GM19025 (cell line): ENCODE results near the gene PHTF2.
"Not testable (repeated sequence)": the region's sequence is repeated elsewhere in the genome, so short reads cannot be mapped to it uniquely, and the experiment has no call there.

Experiments used
- ATAC-seq: cut with Tn5 transposase; IDR thresholded peaks from one replicate; pipeline ENCODE4 v1.9.1; 2021; ENCODE audit warnings: mild to moderate bottlenecking, low read depth, moderate library complexity; ENCODE audit not compliant: unreplicated experiment

PHTF2 gene

DNA sequence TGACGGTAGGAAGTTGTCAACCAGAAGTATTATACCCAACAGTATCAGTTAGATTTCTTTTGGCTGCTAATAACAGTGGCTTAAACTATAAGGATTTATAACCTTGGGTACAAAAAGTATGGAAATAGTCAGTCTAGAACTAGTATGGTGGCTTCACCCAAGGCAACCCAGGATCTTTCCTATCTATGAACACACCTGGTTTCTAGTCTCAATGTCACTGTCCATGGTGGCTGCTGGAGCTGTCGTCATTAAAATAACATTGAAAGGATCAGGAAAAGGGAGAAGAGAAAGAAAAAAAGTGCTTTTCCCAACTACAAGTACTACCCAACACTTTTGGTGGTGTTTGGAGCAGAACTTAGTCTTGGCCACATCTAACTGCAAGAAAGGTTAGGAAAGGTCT is 27.7 kb downstream of the PHTF2 start:
- ATAC-seq, result no peak

DNA sequence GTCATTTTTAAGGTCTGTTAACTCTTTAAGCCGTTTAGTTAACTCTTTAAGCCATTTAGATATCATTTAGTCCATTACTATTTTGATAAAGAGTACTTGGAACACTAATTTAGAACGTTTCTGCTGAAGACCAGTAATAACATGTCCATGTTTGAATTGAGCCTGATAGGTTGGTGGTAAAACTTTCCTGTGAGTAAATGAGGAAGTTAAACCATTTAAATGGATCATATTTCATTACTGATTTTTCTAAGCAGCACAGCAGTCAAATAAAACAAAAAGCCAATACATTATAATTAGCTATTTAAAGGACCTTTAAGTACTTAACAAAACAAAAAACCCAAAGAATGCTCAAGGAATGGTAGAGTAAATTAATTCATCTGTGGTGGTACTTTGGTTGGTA is 29.4 kb downstream of the PHTF2 start:
- no peak for ATAC-seq

DNA sequence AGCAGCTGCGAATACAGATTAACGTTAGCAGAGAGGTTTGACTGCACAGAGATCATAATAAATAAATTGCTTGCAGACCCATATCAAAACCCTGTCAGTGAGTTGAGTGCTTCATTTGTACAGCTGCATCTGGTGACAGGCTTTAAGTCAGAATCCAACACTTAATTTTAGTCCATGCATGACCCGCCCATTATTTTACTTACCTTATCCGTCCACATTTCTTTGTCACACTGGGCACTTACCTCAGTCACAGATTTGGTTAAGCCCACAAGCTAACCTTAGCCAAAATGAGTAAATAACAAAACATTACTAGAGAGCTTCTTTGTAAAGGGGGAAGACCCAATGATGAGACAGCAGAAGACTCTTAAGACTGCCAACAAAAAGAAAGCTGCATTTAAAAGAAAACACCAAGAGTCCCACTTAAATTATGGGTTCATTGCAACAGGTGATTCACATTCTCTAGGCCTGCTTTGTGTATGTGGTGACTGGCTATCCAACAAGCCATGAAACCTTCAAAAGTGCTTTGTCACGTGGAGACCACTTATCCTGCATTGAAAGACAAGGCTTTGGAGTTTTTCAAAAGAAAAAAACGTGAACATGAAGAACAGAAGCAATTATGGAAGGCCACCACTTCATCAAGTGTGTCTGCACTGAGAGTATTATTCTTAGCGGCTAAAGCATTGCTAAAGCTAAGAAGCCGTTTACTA is 32.2 kb downstream of the PHTF2 start:
- ATAC-seq, result no peak

- no peak for ATAC-seq
Observed at GRCh38 chr7:77831481-77831880, 32.9 kb downstream of the PHTF2 start.

DNA sequence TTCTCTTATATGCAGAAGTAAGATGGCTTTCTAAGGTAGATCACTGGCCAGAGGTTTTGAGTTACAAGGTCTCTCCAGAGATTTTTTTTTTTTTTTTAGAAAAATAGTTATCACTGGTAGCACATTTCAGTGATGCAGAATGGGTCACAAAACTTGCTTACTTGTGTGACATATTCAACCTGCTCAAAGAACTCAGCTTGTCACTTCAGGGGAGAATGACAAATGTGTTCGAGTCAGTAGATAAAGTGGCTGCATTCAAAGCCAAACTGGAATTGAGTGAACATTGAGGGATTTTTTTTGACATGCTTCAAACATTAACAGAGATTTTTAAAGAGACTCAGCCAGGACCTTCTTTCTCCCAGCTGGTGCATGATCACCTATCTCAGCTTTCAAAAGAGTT is 33.4 kb downstream of the PHTF2 start:
- no peak for ATAC-seq

- no peak for ATAC-seq
Observed at GRCh38 chr7:77833136-77833535, 34.6 kb downstream of the PHTF2 start.

GRCh38 chr7:77836425-77836824 is 37.9 kb downstream of the PHTF2 start:
- ATAC-seq, result not testable (repeated sequence)

DNA sequence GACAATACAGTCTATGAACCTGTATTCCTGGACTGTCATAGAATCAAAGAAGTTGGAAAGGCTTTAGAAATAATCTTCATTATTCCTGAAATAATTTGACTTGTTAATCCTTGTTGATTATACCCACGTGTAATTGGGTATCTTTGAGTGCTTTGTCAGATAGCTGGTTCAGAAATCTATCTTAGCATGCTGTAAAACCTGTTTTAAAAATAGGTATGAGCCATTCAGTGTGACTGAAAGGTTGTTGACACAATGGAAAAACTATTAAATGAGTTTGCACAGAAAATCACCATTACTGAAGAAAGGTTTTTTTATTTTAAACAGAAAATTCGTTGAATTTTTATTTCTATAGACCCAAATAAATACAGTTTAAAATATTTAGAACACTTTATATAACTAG is 38.7 kb downstream of the PHTF2 start:
- ATAC-seq, result no peak

DNA sequence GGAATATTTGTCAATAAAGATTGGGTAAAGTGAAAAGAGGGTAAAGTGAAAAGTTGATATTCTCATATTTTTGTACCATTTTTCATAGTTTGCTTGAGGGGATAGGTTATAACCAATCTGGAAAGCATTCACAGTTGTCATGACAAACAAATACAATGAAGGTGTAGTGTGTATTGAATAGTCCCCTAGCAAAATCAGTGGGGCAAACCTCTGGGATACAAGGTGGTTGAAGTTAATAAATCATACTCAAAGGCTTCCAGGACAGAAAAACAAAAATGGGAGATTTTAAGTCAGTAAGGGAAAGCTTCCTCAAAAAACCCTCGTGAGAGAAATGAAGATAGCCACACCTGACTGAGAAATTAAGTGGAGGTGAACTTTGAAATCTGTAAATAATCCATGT is 39.4 kb downstream of the PHTF2 start:
- ATAC-seq, result no peak

GRCh38 chr7:77838929-77839491 is 40.4 kb downstream of the PHTF2 start:
- ATAC-seq, result no peak

- ATAC-seq, result no peak
Observed at GRCh38 chr7:77839919-77840318, 41.3 kb downstream of the PHTF2 start.

DNA sequence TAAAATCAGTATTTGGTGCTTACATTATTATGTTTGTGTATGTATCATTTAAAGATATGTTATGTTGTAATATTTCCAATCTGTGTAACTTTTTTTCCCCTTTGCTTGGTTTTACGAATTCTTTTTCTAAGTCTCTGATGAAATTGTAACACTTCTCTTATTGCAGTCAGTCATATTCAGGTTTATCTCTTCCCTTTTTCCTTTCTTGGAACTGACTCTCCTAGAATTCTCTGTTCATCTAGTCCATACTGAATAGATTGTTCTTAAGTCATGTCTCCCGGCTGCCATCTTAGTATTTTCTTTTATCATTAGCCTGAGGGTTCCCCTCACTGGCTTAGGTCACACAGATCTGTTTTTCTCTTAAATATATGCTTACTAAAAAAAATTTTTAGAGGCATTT is 44.6 kb downstream of the PHTF2 start:
- no peak for ATAC-seq

DNA sequence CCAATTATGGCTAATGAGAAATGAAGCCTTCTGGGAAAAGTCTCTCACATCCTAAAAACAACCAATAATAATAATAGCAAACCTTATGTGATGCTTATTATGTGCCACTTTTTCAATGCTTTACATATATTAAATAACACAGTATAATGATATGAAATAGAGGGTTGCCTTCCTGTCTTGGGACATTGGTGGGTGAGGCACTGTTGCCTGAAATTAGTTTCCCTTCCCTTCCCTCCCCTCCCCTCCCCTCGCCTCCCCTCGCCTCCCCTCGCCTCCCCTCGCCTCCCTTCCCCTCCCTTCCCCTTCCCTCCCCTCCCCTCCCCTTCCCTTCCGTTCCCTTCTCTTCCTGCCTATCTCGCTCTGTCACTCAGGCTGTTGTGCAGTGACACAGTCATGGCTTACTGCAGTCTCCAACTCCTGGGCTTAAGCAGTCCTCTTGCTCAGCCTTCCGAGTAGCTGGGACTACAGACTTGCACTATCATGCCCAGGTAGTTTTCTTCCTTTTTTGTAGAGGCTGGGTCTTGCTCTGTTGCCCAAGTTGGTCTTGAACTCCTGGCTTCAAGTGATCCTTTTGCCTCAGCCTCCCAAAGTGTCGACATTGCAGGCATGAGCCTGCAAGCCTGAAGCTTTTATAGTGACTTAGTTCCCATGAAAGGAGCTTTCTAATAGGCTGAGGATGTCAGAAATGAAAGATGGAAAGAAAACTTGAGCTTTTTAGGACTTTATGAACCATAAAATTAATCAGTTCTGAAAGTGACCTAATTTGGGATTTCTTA is 47.9 kb downstream of the PHTF2 start:
- no peak for ATAC-seq

- ATAC-seq, result no peak
Observed at GRCh38 chr7:77855371-77856083, 57.0 kb downstream of the PHTF2 start.

- ATAC-seq, result no peak
Observed at GRCh38 chr7:77858278-77858677, 59.7 kb downstream of the PHTF2 start.

DNA sequence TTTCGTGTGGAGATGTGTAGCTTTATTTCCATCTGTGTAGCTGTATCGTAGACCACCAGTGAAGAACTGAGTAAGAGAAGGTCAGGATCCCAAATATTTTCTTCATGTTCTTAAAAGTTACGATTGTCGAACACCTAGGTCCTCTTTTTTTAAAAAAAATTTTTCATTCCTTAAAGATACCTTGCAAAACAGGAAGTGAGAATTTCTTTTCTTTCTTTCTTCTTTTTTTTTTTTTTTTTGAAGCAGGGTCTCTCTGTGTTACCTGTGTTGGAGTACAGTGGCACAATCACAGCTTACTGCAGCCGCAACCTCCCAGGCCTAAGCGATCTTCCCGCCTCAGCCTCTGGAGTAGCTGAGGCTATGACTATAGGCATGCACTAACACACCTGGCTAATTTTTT is 60.8 kb downstream of the PHTF2 start:
- ATAC-seq, result no peak

- no peak for ATAC-seq
Observed at GRCh38 chr7:77862691-77863090, 64.1 kb downstream of the PHTF2 start.

- no peak for ATAC-seq
Observed at GRCh38 chr7:77863860-77864259, 65.3 kb downstream of the PHTF2 start.

GRCh38 chr7:77866370-77866769 is 67.8 kb downstream of the PHTF2 start:
- no peak for ATAC-seq

DNA sequence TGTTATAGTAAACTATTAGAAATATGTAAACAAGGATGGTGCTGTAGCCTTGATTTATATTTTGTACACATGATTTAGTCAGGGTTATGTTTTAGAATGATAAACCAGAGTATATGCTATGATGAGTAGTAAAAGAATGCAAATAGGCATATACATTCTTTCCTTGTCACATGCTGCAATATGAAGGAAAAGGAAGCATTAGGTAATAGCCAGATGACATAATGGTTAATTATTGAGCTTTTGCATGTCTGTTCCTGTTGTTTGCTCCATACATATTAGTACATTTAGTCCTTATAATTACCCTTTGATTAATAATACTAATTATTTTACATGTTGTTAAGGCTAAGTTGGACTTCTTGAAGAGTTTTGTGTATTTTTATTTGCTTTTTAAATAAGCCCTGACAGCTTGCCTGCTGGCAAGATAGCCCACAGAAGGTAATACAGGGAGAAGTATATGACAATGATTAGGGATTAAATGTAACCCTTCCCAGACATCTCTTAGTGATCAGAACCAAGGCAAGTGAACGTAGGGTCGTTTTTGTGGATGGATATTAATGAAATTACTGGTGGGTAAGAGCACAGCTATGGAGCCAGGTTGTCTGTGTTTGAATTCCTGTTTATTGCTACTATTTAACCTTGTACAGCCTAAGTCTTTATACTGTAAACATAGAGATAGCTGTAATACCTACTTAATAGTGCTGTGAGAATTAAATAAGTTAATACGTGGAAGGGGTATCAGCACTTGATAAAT is 68.4 kb downstream of the PHTF2 start:
- ATAC-seq, result no peak

GRCh38 chr7:77867537-77867865 is 68.9 kb downstream of the PHTF2 start:
- ATAC-seq, result no peak
